ENCODE measurements around the gene AUTS2. TPM values are rescaled to one million over a fixed set of nuclear protein-coding genes. Genes with fewer than 3 reads are reported as not detected.
A peak's percentile ranks its signal among the peaks of the same experiment; 100 is the strongest.

Gene AUTS2
- total and polyA plus RNA-seq, 10 donors = 6.1 to 54.8 (median 29.1) TPM

GRCh38 chr7:70415179-70415972 lies 817.1 kb downstream of the AUTS2 start:
- Histone ChIP-seq H3K36me3 (no peaks in the 10 kb centered on the region), H3K9me3 (no peaks in the 10 kb centered on the region), H3K27ac (no peak overlapping the region), H3K27me3 (replicated peaks in 1 of 7) (no peaks in the 10 kb centered on the region), H3K4me3 (no peak overlapping the region), H3K4me1 (peaks cover 0 to 13% (median 0%) of the 10 kb centered on the region in 6 donors)
- 78 to 84% (median 82%) methylated on average over 10 of the region's 10 CpGs for WGBS, 5 donors
- no peak for DNase-seq
- intact Hi-C loops (cut with DNase I; ENCODE audit: low total_unique reads) = no loop called here
- no peak for TF ChIP-seq POLR2A (IDR thresholded peaks at IDR 0.05)

GRCh38 chr7:70416347-70416985 lies 818.2 kb downstream of the AUTS2 start:
- DNase-seq = no peak
- TF ChIP-seq POLR2AphosphoS5 (IDR thresholded peaks at IDR 0.05) (peak in 1 of 3 donors; percentile 56), POLR2A (IDR thresholded peaks at IDR 0.05) (no peak)
- TF ChIP-seq, protein P1, sequence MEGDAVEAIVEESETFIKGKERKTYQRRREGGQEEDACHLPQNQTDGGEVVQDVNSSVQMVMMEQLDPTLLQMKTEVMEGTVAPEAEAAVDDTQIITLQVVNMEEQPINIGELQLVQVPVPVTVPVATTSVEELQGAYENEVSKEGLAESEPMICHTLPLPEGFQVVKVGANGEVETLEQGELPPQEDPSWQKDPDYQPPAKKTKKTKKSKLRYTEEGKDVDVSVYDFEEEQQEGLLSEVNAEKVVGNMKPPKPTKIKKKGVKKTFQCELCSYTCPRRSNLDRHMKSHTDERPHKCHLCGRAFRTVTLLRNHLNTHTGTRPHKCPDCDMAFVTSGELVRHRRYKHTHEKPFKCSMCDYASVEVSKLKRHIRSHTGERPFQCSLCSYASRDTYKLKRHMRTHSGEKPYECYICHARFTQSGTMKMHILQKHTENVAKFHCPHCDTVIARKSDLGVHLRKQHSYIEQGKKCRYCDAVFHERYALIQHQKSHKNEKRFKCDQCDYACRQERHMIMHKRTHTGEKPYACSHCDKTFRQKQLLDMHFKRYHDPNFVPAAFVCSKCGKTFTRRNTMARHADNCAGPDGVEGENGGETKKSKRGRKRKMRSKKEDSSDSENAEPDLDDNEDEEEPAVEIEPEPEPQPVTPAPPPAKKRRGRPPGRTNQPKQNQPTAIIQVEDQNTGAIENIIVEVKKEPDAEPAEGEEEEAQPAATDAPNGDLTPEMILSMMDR (IDR thresholded peaks at IDR 0.05 in 8 of 11, conservative IDR thresholded peaks at IDR 0.05 in 3 of 11) = no peak
- no peaks in the 10 kb centered on the region for H3K36me3 ChIP-seq
- H3K4me1 ChIP-seq = peaks cover 0 to 11% (median 0%) of the 10 kb centered on the region in 6 donors
- no peak overlapping the region for H3K4me3 ChIP-seq
- intact Hi-C loops (cut with DNase I; ENCODE audit: low total_unique reads) = no loop called here
- WGBS, 5 donors = 67 to 87% (median 85%) methylated on average over 11 of the region's 11 CpGs
- no peaks in the 10 kb centered on the region for H3K27me3 ChIP-seq (replicated peaks in 1 of 7)
- no peaks in the 10 kb centered on the region for H3K9me3 ChIP-seq
- H3K27ac ChIP-seq = no peak overlapping the region

DNA sequence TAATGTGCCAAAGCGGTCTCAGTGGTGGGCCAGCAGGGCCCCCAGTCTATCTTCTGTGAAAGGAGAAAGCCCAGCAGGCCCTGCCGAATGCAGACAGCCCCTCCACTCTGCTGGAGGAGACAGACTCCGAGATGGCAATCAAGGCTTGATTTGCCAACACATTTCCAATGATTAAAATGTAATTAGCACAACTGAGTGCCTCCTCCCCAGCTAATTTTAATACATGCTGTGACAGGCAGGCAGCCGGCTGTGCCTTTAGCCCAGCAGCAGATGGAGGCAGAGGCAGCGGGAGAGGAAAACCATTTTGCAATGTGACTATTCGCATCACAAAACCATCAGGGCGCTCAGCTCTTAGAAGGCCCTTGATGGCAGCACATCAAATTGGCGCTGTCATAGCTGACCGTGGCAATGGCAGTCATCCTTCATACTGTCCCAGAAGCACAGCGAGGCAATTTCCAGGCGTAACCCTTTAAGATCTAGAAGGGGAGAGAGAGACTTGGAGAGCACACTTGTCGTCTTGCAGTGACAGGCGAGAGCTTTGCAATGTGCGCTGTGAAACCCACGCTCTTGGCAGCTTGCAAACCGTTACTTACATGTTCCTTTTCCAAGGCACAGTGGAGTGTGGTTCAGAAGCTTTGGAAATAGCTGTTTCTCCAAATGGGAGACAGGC lies 818.8 kb downstream of the AUTS2 start:
- Histone ChIP-seq H3K9me3 (no peaks in the 10 kb centered on the region), H3K27me3 (replicated peaks in 1 of 7) (no peaks in the 10 kb centered on the region), H3K4me1 (peaks cover 0 to 11% (median 0%) of the 10 kb centered on the region in 6 donors), H3K4me3 (no peak overlapping the region), H3K36me3 (no peaks in the 10 kb centered on the region), H3K27ac (no peak overlapping the region)
- intact Hi-C loops (cut with DNase I; ENCODE audit: low total_unique reads) = no loop called here
- DNase-seq = no peak
- TF ChIP-seq POLR2A (IDR thresholded peaks at IDR 0.05) = no peak
- TF ChIP-seq POLR2AphosphoS5 (IDR thresholded peaks at IDR 0.05) = no peak
- TF ChIP-seq, protein P1 (IDR thresholded peaks at IDR 0.05 in 8 of 11, conservative IDR thresholded peaks at IDR 0.05 in 3 of 11) = no peak
- 86 to 93% (median 91%) methylated on average over 16 of the region's 16 CpGs for WGBS, 5 donors

- no peaks in the 10 kb centered on the region for H3K36me3 ChIP-seq
- 84 to 93% (median 88%) methylated on average over 8 of the region's 8 CpGs for WGBS, 5 donors
- no peak for DNase-seq
- TF ChIP-seq, protein P1 (IDR thresholded peaks at IDR 0.05 in 8 of 11, conservative IDR thresholded peaks at IDR 0.05 in 3 of 11) = no peak
- TF ChIP-seq POLR2AphosphoS5 (IDR thresholded peaks at IDR 0.05) (no peak), POLR2A (IDR thresholded peaks at IDR 0.05) (no peak)
- H3K4me1 ChIP-seq = peaks cover 0 to 11% (median 0%) of the 10 kb centered on the region in 6 donors
- H3K27me3 ChIP-seq (replicated peaks in 1 of 7) = no peaks in the 10 kb centered on the region
- intact Hi-C loops (cut with DNase I; ENCODE audit: low total_unique reads) = no loop called here
- no peak overlapping the region for H3K27ac ChIP-seq
- no peak overlapping the region for H3K4me3 ChIP-seq
- H3K9me3 ChIP-seq = no peaks in the 10 kb centered on the region
Observed at GRCh38 chr7:70419526-70420380, 821.5 kb downstream of the AUTS2 start.

All from spleen (tissue), 11 donors.